CD4-positive, alpha-beta memory T cell (primary cell): ENCODE results near the gene EFHB. TPM values are rescaled to one million over a fixed set of nuclear protein-coding genes. Genes with fewer than 3 reads are reported as not detected.
"Not testable (repeated sequence)": the region's sequence is repeated elsewhere in the genome, so short reads cannot be mapped to it uniquely, and the experiment has no call there.

ENCODE experiments used
- CTCF ChIA-PET: fragments of 350-600 bp; sonication (Branson Sonifier 250); formaldehyde crosslinking; loops from one replicate; lab custom pipeline; 2021; ENCODE audit warnings: inconsistent platforms; ENCODE audit not compliant: partially characterized antibody; lab: Charles Lee
- POLR2A ChIA-PET: fragments of 350-600 bp; sonication (Branson Sonifier 250); formaldehyde crosslinking; loops from one replicate; lab custom pipeline; 2021; ENCODE audit not compliant: partially characterized antibody; lab: Charles Lee
- DNase-seq, 5 donors: peaks; one replicate each; pipeline versions ENCODE4 v3.0.0 to v3.0.0-alpha.2; 2020 to 2022; ENCODE audit warnings: mixed read lengths in 1 of 5
- H3K27ac ChIP-seq: one replicate; pipeline ENCODE4 v1.7.0; 2013; ENCODE audit warnings: low read depth, low read length
- H3K27me3 ChIP-seq: 2 replicates; pipeline ENCODE4 v1.7.0; 2013; ENCODE audit warnings: mild to moderate bottlenecking, low read length, moderate library complexity; ENCODE audit not compliant: insufficient read depth
- H3K36me3 ChIP-seq: 2 replicates; pipeline ENCODE4 v1.7.0; 2013; ENCODE audit warnings: mild to moderate bottlenecking, low read length, moderate library complexity; ENCODE audit not compliant: insufficient read depth
- H3K4me1 ChIP-seq: 2 replicates; pipeline ENCODE4 v1.7.0; 2013; ENCODE audit warnings: mild to moderate bottlenecking, low read length, moderate library complexity; ENCODE audit not compliant: insufficient read depth
- H3K4me3 ChIP-seq, 2 donors: one replicate each; pipeline ENCODE4 v1.7.0; 2013; ENCODE audit warnings: low read length in 2 of 2, mild to moderate bottlenecking in 1 of 2
- H3K9me3 ChIP-seq, 2 donors: one replicate each; pipeline ENCODE4 v1.7.0; 2013; ENCODE audit warnings: low read length in 2 of 2, control low read depth in 1 of 2; ENCODE audit not compliant: control insufficient read depth in 1 of 2
- H3K27ac Mint-ChIP-seq, 7 donors: one replicate each; pipeline ENCODE4 v1.8.0; 2020 to 2021; ENCODE audit warnings: mixed read lengths in 7 of 7, mild to moderate bottlenecking in 6 of 7, inconsistent platforms in 3 of 7, moderate library complexity in 3 of 7
- H3K27me3 Mint-ChIP-seq, 2 donors: one replicate each; pipeline ENCODE4 v1.8.0; 2020 to 2021; ENCODE audit warnings: mixed read lengths in 2 of 2
- H3K36me3 Mint-ChIP-seq, 2 donors: one replicate each; pipeline ENCODE4 v1.8.0; 2020 to 2021; ENCODE audit warnings: mixed read lengths in 2 of 2, inconsistent platforms in 1 of 2, mild to moderate bottlenecking in 1 of 2
- H3K4me1 Mint-ChIP-seq, 4 donors: one replicate each; pipeline ENCODE4 v1.8.0; 2020 to 2021; ENCODE audit warnings: mixed read lengths in 4 of 4, mild to moderate bottlenecking in 1 of 4
- H3K4me3 Mint-ChIP-seq, 8 donors: one replicate each; pipeline ENCODE4 v1.8.0; 2020 to 2021; ENCODE audit warnings: mixed read lengths in 8 of 8, mild to moderate bottlenecking in 7 of 8, moderate library complexity in 6 of 8, inconsistent platforms in 3 of 8
- H3K9me3 Mint-ChIP-seq, 8 donors: one replicate each; pipeline ENCODE4 v1.8.0; 2020 to 2021; ENCODE audit warnings: mixed read lengths in 8 of 8, mild to moderate bottlenecking in 5 of 8, inconsistent platforms in 3 of 8, moderate library complexity in 1 of 8
- intact Hi-C: fragments of 100-400 bp; cut with micrococcal nuclease; formaldehyde crosslinking; loops from one replicate; pipeline ENCODE4 v1.15.1; 2023
- polyA plus RNA-seq, 2 donors: library from polyadenylated mRNA; unstranded; fragments of 300-500 nt; fragmentation: Illumina TruSeq; gene quantifications; one replicate each; pipeline ENCODE4 v1.2.3, GENCODE V29; 2021
- total RNA-seq, 2 experiments: library from RNA; stranded (reverse); gene quantifications; one replicate each; pipeline ENCODE4 v1.2.3, GENCODE V29; 2021

The EFHB gene
- total and polyA plus RNA-seq, 4 experiments from 2014 or later = 1.5 TPM; not detected in 3

GRCh38 chr3:19959505-19959904 is 25.5 kb upstream of the EFHB start:
- Histone ChIP-seq H3K27ac (no peak overlapping the region), H3K4me3 (no peak overlapping the region), H3K4me1 (peaks cover 73% of the 10 kb centered on the region), H3K9me3 (no peaks in the 10 kb centered on the region), H3K36me3 (peaks cover 5% of the 10 kb centered on the region), H3K27me3 (no peaks in the 10 kb centered on the region)
- Mint-ChIP-seq H3K4me3 (peak overlapping the region in 1 of 8 donors; percentile 44), H3K27ac (peak overlapping the region in 4 of 7 donors; percentile 4 to 46 (median 22)), H3K36me3 (peaks cover 29 to 47% of the 10 kb centered on the region in 2 donors), H3K27me3 (no peaks in the 10 kb centered on the region), H3K4me1 (peaks cover 47 to 89% (median 68%) of the 10 kb centered on the region in 4 donors), H3K9me3 (no peaks in the 10 kb centered on the region)
- DNase-seq = no peak
- CTCF ChIA-PET = interaction anchor here (0.7 kb wide), 1 partner anchor 111 kb away, joined by 4 read pairs; no protein-coding TSS in a partner anchor
- intact Hi-C loops = no loop called here
- POLR2A ChIA-PET = no interaction called here

- DNase-seq, H3K27ac Mint-ChIP-seq, H3K27ac ChIP-seq, H3K4me3 ChIP-seq, H3K9me3 Mint-ChIP-seq, H3K4me3 Mint-ChIP-seq, H3K27me3 ChIP-seq, intact Hi-C loops, H3K27me3 Mint-ChIP-seq, POLR2A ChIA-PET, H3K9me3 ChIP-seq: not testable (repeated sequence)
- Histone ChIP-seq H3K36me3 (peaks cover 10% of the 10 kb centered on the region), H3K4me1 (peaks cover 77% of the 10 kb centered on the region)
- H3K4me1 Mint-ChIP-seq = peaks cover 43 to 86% (median 66%) of the 10 kb centered on the region in 4 donors
- CTCF ChIA-PET = interaction anchor here (2.0 kb wide), 1 partner anchor 14 kb away, joined by 6 read pairs; no protein-coding TSS in a partner anchor
- H3K36me3 Mint-ChIP-seq = peaks cover 30 to 61% of the 10 kb centered on the region in 2 donors
Measured at GRCh38 chr3:19957354-19957753, 23.3 kb upstream of the EFHB start.

- Histone ChIP-seq H3K27me3 (no peaks in the 10 kb centered on the region), H3K27ac (no peak overlapping the region), H3K4me3 (no peak overlapping the region), H3K4me1 (peaks cover 73% of the 10 kb centered on the region), H3K36me3 (peaks cover 15% of the 10 kb centered on the region), H3K9me3 (no peaks in the 10 kb centered on the region)
- Mint-ChIP-seq H3K36me3 (peaks cover 28 to 63% of the 10 kb centered on the region in 2 donors), H3K27ac (no peak overlapping the region), H3K4me1 (peaks cover 39 to 83% (median 58%) of the 10 kb centered on the region in 4 donors), H3K4me3 (no peak overlapping the region), H3K9me3 (no peaks in the 10 kb centered on the region), H3K27me3 (no peaks in the 10 kb centered on the region)
- DNase-seq = no peak
- ChIA-PET CTCF (no interaction called here), POLR2A (no interaction called here)
- intact Hi-C loops = no loop called here
Measured at GRCh38 chr3:19954676-19955075, 20.7 kb upstream of the EFHB start.

- POLR2A ChIA-PET = interaction anchor here (6.3 kb wide), 1 partner anchor 90 kb away, joined by 62 read pairs; the partner anchor contains the start of gene KAT2B
- no peaks in the 10 kb centered on the region for H3K9me3 Mint-ChIP-seq
- no peak overlapping the region for H3K4me3 Mint-ChIP-seq
- H3K27me3 Mint-ChIP-seq = no peaks in the 10 kb centered on the region
- no peak overlapping the region for H3K27ac ChIP-seq
- peaks cover 10% of the 10 kb centered on the region for H3K36me3 ChIP-seq
- no peaks in the 10 kb centered on the region for H3K9me3 ChIP-seq
- no peak for DNase-seq
- peaks cover 71% of the 10 kb centered on the region for H3K4me1 ChIP-seq
- H3K27me3 ChIP-seq = no peaks in the 10 kb centered on the region
- no peak overlapping the region for H3K4me3 ChIP-seq
- CTCF ChIA-PET = interaction anchor here (1.4 kb wide), 1 partner anchor 90 kb away, joined by 5 read pairs; the partner anchor contains the start of gene KAT2B
- no peak overlapping the region for H3K27ac Mint-ChIP-seq
- intact Hi-C loops = no loop called here
- H3K36me3 Mint-ChIP-seq = peaks cover 20 to 59% of the 10 kb centered on the region in 2 donors
- H3K4me1 Mint-ChIP-seq = peaks cover 40 to 90% (median 60%) of the 10 kb centered on the region in 4 donors
Measured at GRCh38 chr3:19950316-19950715, 16.3 kb upstream of the EFHB start.

GRCh38 chr3:19948226-19948591 is 14.2 kb upstream of the EFHB start:
- Mint-ChIP-seq H3K36me3 (peaks cover 10 to 43% of the 10 kb centered on the region in 2 donors), H3K4me1 (peaks cover 32 to 76% (median 54%) of the 10 kb centered on the region in 4 donors), H3K27me3 (no peaks in the 10 kb centered on the region), H3K27ac (peak overlapping the region; percentile 97 to 100 (median 99)), H3K4me3 (peak overlapping the region; percentile 96 to 100 (median 99)), H3K9me3 (no peaks in the 10 kb centered on the region)
- CTCF ChIA-PET = interaction anchor here (1.3 kb wide), 1 partner anchor 93 kb away, joined by 4 read pairs; no protein-coding TSS in a partner anchor
- no peaks in the 10 kb centered on the region for H3K9me3 ChIP-seq
- peak overlapping the region; percentile 98 for H3K27ac ChIP-seq
- H3K27me3 ChIP-seq = no peaks in the 10 kb centered on the region
- peaks cover 58% of the 10 kb centered on the region for H3K4me1 ChIP-seq
- peaks cover 5% of the 10 kb centered on the region for H3K36me3 ChIP-seq
- no peak for DNase-seq
- peak overlapping the region; percentile 50 to 79 for H3K4me3 ChIP-seq
- POLR2A ChIA-PET = interaction anchor here (1.0 to 6.3 kb wide), 4 partner anchors 92 to 238 kb away, joined by 5 to 62 read pairs (median 10); partner anchors contain the start of genes KAT2B and SGO1
- intact Hi-C loops = no loop called here

- DNase-seq = peak; percentile 56 to 79 (median 59)
- CTCF ChIA-PET = interaction anchor here (1.3 kb wide), 1 partner anchor 94 kb away, joined by 4 read pairs; no protein-coding TSS in a partner anchor
- Histone ChIP-seq H3K27me3 (no peaks in the 10 kb centered on the region), H3K9me3 (no peaks in the 10 kb centered on the region), H3K4me3 (peak overlapping the region; percentile 50 to 79), H3K36me3 (peaks cover 5% of the 10 kb centered on the region), H3K4me1 (peaks cover 54% of the 10 kb centered on the region), H3K27ac (peak overlapping the region; percentile 98)
- no peaks in the 10 kb centered on the region for H3K27me3 Mint-ChIP-seq
- peak overlapping the region; percentile 97 to 100 (median 99) for H3K27ac Mint-ChIP-seq
- H3K4me3 Mint-ChIP-seq = peak overlapping the region; percentile 96 to 100 (median 99)
- POLR2A ChIA-PET = interaction anchor here (0.6 to 6.3 kb wide), 6 partner anchors 11 to 239 kb away, joined by 3 to 62 read pairs (median 5); partner anchors contain the start of genes KAT2B and SGO1
- peaks cover 32 to 75% (median 53%) of the 10 kb centered on the region in 4 donors for H3K4me1 Mint-ChIP-seq
- intact Hi-C loops = loop anchor here (1.0 kb wide), 2 partner anchors 92 to 239 kb away; partner anchors contain the start of gene SGO1
- peaks cover 10 to 37% of the 10 kb centered on the region in 2 donors for H3K36me3 Mint-ChIP-seq
- H3K9me3 Mint-ChIP-seq = no peaks in the 10 kb centered on the region
Measured at GRCh38 chr3:19947549-19948225, 13.7 kb upstream of the EFHB start.
